Lung (tissue), 12 donors: ENCODE measurements around the gene NAALADL2. TPM values are rescaled to one million over a fixed set of nuclear protein-coding genes. Genes with fewer than 3 reads are reported as not detected.

Experiments used
- ATAC-seq: fragments of 200-7000 bp; cut with Tn5 transposase; one replicate; pipeline ENCODE4 v1.9.1; 2020; ENCODE audit warnings: moderate number of reproducible peaks; ENCODE audit not compliant: insufficient read depth, low FRiP score
- DNase-seq, 3 donors: peaks; one replicate each; pipeline ENCODE4 v3.0.0-alpha.2; 2013 to 2017
- H3K27ac ChIP-seq, 2 donors: one replicate each; pipeline ENCODE4 v1.5.1; 2013; ENCODE audit warnings: mild to moderate bottlenecking in 2 of 2, moderate library complexity in 2 of 2, control low read depth in 1 of 2, inconsistent platforms in 1 of 2, low read depth in 1 of 2, low read length in 1 of 2
- H3K27me3 ChIP-seq, 3 donors: one replicate each; pipeline ENCODE4 v1.5.1; 2013; ENCODE audit warnings: low read length in 2 of 3; ENCODE audit not compliant: control insufficient read depth in 3 of 3, insufficient read depth in 3 of 3
- H3K36me3 ChIP-seq, 4 donors: one replicate each; pipeline ENCODE4 v1.5.1; 2013; ENCODE audit warnings: low read length in 4 of 4, mild to moderate bottlenecking in 1 of 4, moderate library complexity in 1 of 4; ENCODE audit not compliant: control insufficient read depth in 4 of 4, insufficient read depth in 4 of 4
- H3K4me1 ChIP-seq, 5 donors: one replicate each; pipeline ENCODE4 v1.5.1; 2013; ENCODE audit warnings: low read length in 5 of 5, mild to moderate bottlenecking in 2 of 5, moderate library complexity in 1 of 5; ENCODE audit not compliant: control insufficient read depth in 5 of 5, insufficient read depth in 5 of 5
- H3K4me3 ChIP-seq: one replicate; pipeline ENCODE4 v1.5.1; 2013; ENCODE audit warnings: mild to moderate bottlenecking, control low read depth, moderate library complexity
- H3K9ac ChIP-seq, 2 donors: one replicate each; pipeline ENCODE4 v1.5.1; 2013; ENCODE audit warnings: low read length in 2 of 2, control low read depth in 1 of 2; ENCODE audit not compliant: insufficient read depth in 1 of 2
- H3K9me3 ChIP-seq, 4 donors: one replicate each; pipeline ENCODE4 v1.5.1; 2013; ENCODE audit warnings: low read length in 3 of 4, mild to moderate bottlenecking in 1 of 4, moderate library complexity in 1 of 4; ENCODE audit not compliant: control insufficient read depth in 4 of 4, insufficient read depth in 3 of 4
- CTCF ChIP-seq: IDR thresholded peaks from 2 replicates; pipeline ENCODE4 v1.5.1; 2012; ENCODE audit warnings: mild to moderate bottlenecking; ENCODE audit errors: control extremely low read depth, extremely low read depth
- WGBS, 2 donors: extraction: QIAGEN DNeasy Blood & Tissue Kit; methylation state at CpG; one replicate each; pipeline ENCODE4 v1.1.7; 2013; 5-methylcytosine and 5-hydroxymethylcytosine counted together
- polyA plus RNA-seq, 2 donors: library from polyadenylated mRNA; stranded (reverse); fragments of 200-250 nt; gene quantifications; one replicate each; pipeline ENCODE4 v1.2.1, GENCODE V29; 2013
- total RNA-seq, 2 donors: library from RNA; depleted of rRNA in 1 of 2; stranded (reverse); fragments of >200 nt in 1 of 2; gene quantifications; one replicate each; pipeline ENCODE4 v1.2.1, GENCODE V29; 2014 to 2021
- donor health status: control.
- donor health status: control.
- donor health status: Bipolar disorder and iron deficiency.
- donor health status: healthy.
- donor health status: DM: yes; HTN: yes; CAD: no.

The NAALADL2 gene
- total and polyA plus RNA-seq, 4 donors = 0.49 to 46.7 (median 4.7) TPM

- ATAC-seq (no peak), DNase-seq (no peak)
- Histone ChIP-seq H3K27ac (no peak overlapping the region), H3K4me3 (no peak overlapping the region), H3K4me1 (peaks cover 0 to 9% (median 0%) of the 10 kb centered on the region in 5 donors), H3K27me3 (no peaks in the 10 kb centered on the region), H3K36me3 (no peaks in the 10 kb centered on the region), H3K9me3 (no peaks in the 10 kb centered on the region), H3K9ac (no peak overlapping the region)
- no peak for TF ChIP-seq CTCF
- WGBS, 2 donors = 73 to 78% methylated on average over 1 of the region's 1 CpG
Observed at GRCh38 chr3:174953068-174953467, 93.9 kb downstream of the NAALADL2 start.

GRCh38 chr3:174955513-174956016, 96.4 kb downstream of the NAALADL2 start:
- Histone ChIP-seq H3K4me1 (peaks cover 0 to 22% (median 0%) of the 10 kb centered on the region in 5 donors), H3K9ac (no peak overlapping the region), H3K9me3 (no peaks in the 10 kb centered on the region), H3K27ac (no peak overlapping the region), H3K27me3 (no peaks in the 10 kb centered on the region), H3K4me3 (no peak overlapping the region), H3K36me3 (no peaks in the 10 kb centered on the region)
- ATAC-seq = no peak
- no peak for DNase-seq
- no peak for TF ChIP-seq CTCF
- WGBS, 2 donors = 84 to 86% methylated on average over 2 of the region's 2 CpGs

DNA sequence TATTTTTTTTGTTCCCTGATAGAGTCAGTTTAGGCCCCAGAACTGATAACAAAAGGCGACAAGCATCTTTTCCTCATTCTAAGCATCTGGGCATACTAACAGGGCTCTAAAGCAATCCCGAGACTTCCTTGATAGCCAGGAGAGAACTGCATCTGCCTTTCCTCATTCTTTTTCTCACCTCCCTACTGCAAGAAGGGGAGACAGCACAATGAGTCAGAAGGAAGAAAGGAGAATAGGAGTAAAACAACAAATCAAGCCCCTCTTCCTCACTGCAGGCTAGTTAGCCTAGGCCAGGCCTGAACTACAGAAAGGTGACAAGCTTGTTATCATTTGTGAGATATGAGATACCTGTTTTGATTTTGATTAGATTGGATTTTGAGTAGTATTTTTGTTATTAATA, 97.9 kb downstream of the NAALADL2 start:
- Histone ChIP-seq H3K9me3 (no peaks in the 10 kb centered on the region), H3K27me3 (no peaks in the 10 kb centered on the region), H3K9ac (no peak overlapping the region), H3K27ac (no peak overlapping the region), H3K4me1 (peaks cover 0 to 22% (median 0%) of the 10 kb centered on the region in 5 donors), H3K36me3 (no peaks in the 10 kb centered on the region), H3K4me3 (no peak overlapping the region)
- DNase-seq (peak in 2 of 3 donors; percentile 3 to 21), ATAC-seq (no peak)
- 79 to 83% methylated on average over 2 of the region's 2 CpGs for WGBS, 2 donors
- TF ChIP-seq CTCF = no peak

- Histone ChIP-seq H3K4me3 (no peak overlapping the region), H3K9me3 (no peaks in the 10 kb centered on the region), H3K27ac (no peak overlapping the region), H3K4me1 (peaks cover 0 to 22% (median 0%) of the 10 kb centered on the region in 5 donors), H3K9ac (no peak overlapping the region), H3K27me3 (no peaks in the 10 kb centered on the region), H3K36me3 (no peaks in the 10 kb centered on the region)
- no peak for TF ChIP-seq CTCF
- ATAC-seq = no peak
- DNase-seq = peak in 2 of 3 donors; percentile 22 to 37
Observed at GRCh38 chr3:174957551-174958001, 98.4 kb downstream of the NAALADL2 start.
